Gastroesophageal sphincter (tissue), 3 donors: ENCODE measurements around the gene LILRB3.

Source experiments
- POLR2AphosphoS5 ChIP-seq: sonication (generic); formaldehyde crosslinking; IDR thresholded peaks from one replicate; pipeline ENCODE4 v1.6.1; 2017; ENCODE audit warnings: antibody characterized with exemption
- TF ChIP-seq, protein P1 (sequence below), 4 experiments: fragments of 200-600 bp in 2 of 4; fragments of 450-650 bp in 2 of 4; sonication (generic) in 1 of 4; IDR thresholded peaks; one replicate each; pipeline ENCODE4 v1.5.1; 2017 to 2019; ENCODE audit warnings: antibody characterized with exemption in 4 of 4, mild to moderate bottlenecking in 2 of 4, moderate library complexity in 2 of 4

DNA sequence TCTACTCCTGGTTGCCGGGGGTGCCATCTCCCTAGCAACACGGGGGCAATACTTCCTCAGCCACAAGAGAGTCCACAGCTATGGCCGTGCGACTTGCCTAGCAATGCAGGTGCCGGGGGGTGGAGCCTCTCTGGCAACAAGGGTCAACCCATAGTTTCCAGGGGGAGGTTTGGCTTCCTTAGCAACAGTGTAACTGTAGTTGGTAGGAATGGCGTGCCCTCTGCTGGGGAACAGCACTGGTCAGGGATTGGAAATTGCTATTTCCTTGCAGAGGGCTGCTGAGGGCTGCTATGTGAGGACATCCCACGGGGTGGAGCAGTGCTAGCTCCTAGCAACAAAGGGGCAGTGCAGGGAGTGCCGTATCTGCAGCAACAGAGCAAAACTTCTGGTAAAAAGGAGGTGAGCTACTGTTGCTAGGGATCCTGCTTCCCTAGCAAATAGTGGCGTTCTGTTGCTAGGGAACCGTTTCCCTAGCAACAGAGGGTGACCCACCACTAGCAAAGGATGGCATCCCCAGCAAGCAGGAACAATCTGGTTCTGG lies 42.8 kb downstream of the LILRB3 start:
- TF ChIP-seq, protein P1, sequence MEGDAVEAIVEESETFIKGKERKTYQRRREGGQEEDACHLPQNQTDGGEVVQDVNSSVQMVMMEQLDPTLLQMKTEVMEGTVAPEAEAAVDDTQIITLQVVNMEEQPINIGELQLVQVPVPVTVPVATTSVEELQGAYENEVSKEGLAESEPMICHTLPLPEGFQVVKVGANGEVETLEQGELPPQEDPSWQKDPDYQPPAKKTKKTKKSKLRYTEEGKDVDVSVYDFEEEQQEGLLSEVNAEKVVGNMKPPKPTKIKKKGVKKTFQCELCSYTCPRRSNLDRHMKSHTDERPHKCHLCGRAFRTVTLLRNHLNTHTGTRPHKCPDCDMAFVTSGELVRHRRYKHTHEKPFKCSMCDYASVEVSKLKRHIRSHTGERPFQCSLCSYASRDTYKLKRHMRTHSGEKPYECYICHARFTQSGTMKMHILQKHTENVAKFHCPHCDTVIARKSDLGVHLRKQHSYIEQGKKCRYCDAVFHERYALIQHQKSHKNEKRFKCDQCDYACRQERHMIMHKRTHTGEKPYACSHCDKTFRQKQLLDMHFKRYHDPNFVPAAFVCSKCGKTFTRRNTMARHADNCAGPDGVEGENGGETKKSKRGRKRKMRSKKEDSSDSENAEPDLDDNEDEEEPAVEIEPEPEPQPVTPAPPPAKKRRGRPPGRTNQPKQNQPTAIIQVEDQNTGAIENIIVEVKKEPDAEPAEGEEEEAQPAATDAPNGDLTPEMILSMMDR (IDR thresholded peaks at IDR 0.05) = no peak
- TF ChIP-seq POLR2AphosphoS5 = no peak
